Forelimb muscle (tissue), 1 donor: ENCODE results near the gene ETNK1. TPM values are rescaled to one million over a fixed set of nuclear protein-coding genes. Genes with fewer than 3 reads are reported as not detected.
"Not testable (repeated sequence)": the region's sequence is repeated elsewhere in the genome, so short reads cannot be mapped to it uniquely, and the experiment has no call there.

Experiments used
- DNase-seq: peaks from one replicate; pipeline ENCODE4 v3.0.0-alpha.2; 2013; ENCODE audit warnings: low read depth
- polyA plus RNA-seq: library from polyadenylated mRNA; unstranded; fragments of 120-200 nt; gene quantifications from one replicate; pipeline ENCODE4 v1.2.1, GENCODE V29; 2013; ENCODE audit not compliant: insufficient read length

ETNK1 gene
- 19.7 TPM for polyA plus RNA-seq

- DNase-seq, result peak; percentile 76
Observed at GRCh38 chr12:22624870-22625761, at the start of gene ETNK1. Gene ETNK1 (plus strand): TSS chr12:22625171. CDS start chr12:22625431, 260 bp downstream.

GRCh38 chr12:22576065-22576464 lies 48.9 kb upstream of the ETNK1 start:
- DNase-seq, result no peak

- no peak for DNase-seq
Observed at GRCh38 chr12:22576473-22576872, 48.5 kb upstream of the ETNK1 start.

GRCh38 chr12:22577667-22578066 lies 47.3 kb upstream of the ETNK1 start:
- DNase-seq, result no peak

- no peak for DNase-seq
Observed at GRCh38 chr12:22578328-22578727, 46.6 kb upstream of the ETNK1 start.

- no peak for DNase-seq
Observed at GRCh38 chr12:22588817-22589216, 36.2 kb upstream of the ETNK1 start.

- DNase-seq, result no peak
Observed at GRCh38 chr12:22593864-22594263, 31.1 kb upstream of the ETNK1 start.

- DNase-seq, result not testable (repeated sequence)
Observed at GRCh38 chr12:22597539-22597938, 27.4 kb upstream of the ETNK1 start.

GRCh38 chr12:22598141-22598762 lies 26.7 kb upstream of the ETNK1 start:
- DNase-seq, result no peak

- no peak for DNase-seq
Observed at GRCh38 chr12:22598763-22599161, 26.2 kb upstream of the ETNK1 start.

GRCh38 chr12:22600181-22600580 lies 24.8 kb upstream of the ETNK1 start:
- DNase-seq, result no peak

- no peak for DNase-seq
Observed at GRCh38 chr12:22609501-22609900, 15.5 kb upstream of the ETNK1 start.

GRCh38 chr12:22610131-22610530 lies 14.8 kb upstream of the ETNK1 start:
- DNase-seq, result no peak

- DNase-seq, result not testable (repeated sequence)
Observed at GRCh38 chr12:22612822-22613221, 12.1 kb upstream of the ETNK1 start.

GRCh38 chr12:22615963-22616501 lies 8.9 kb upstream of the ETNK1 start:
- DNase-seq, result no peak

- DNase-seq, result no peak
Observed at GRCh38 chr12:22617630-22618029, 7.3 kb upstream of the ETNK1 start.

GRCh38 chr12:22624548-22624869 lies 462 bp upstream of the ETNK1 start:
- no peak for DNase-seq

GRCh38 chr12:22625762-22626294 lies 857 bp downstream of the ETNK1 start:
- no peak for DNase-seq

GRCh38 chr12:22626406-22626805 lies 1.4 kb downstream of the ETNK1 start:
- DNase-seq, result no peak

GRCh38 chr12:22627371-22627770 lies 2.4 kb downstream of the ETNK1 start:
- no peak for DNase-seq

- DNase-seq, result no peak
Observed at GRCh38 chr12:22628228-22628627, 3.3 kb downstream of the ETNK1 start.

- DNase-seq, result no peak
Observed at GRCh38 chr12:22631863-22632463, 7.0 kb downstream of the ETNK1 start.
